Activated T-cell treated with anti-CD3 and anti-CD28 coated beads for 48 hours (primary cell): ENCODE results near the gene ENPEP.
"Not testable (repeated sequence)": the region's sequence is repeated elsewhere in the genome, so short reads cannot be mapped to it uniquely, and the experiment has no call there.

Experiments
- DNase-seq: peaks from one replicate; pipeline ENCODE4 v3.0.0-alpha.2; 2020; ENCODE audit warnings: low read depth

ENPEP gene, protein sequence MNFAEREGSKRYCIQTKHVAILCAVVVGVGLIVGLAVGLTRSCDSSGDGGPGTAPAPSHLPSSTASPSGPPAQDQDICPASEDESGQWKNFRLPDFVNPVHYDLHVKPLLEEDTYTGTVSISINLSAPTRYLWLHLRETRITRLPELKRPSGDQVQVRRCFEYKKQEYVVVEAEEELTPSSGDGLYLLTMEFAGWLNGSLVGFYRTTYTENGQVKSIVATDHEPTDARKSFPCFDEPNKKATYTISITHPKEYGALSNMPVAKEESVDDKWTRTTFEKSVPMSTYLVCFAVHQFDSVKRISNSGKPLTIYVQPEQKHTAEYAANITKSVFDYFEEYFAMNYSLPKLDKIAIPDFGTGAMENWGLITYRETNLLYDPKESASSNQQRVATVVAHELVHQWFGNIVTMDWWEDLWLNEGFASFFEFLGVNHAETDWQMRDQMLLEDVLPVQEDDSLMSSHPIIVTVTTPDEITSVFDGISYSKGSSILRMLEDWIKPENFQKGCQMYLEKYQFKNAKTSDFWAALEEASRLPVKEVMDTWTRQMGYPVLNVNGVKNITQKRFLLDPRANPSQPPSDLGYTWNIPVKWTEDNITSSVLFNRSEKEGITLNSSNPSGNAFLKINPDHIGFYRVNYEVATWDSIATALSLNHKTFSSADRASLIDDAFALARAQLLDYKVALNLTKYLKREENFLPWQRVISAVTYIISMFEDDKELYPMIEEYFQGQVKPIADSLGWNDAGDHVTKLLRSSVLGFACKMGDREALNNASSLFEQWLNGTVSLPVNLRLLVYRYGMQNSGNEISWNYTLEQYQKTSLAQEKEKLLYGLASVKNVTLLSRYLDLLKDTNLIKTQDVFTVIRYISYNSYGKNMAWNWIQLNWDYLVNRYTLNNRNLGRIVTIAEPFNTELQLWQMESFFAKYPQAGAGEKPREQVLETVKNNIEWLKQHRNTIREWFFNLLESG

GRCh38 chr4:110475881-110476818 is at the start of gene ENPEP:
ENPEP (plus strand) TSS chr4:110476155; CDS start chr4:110476415, 260 bp downstream.
- DNase-seq: no peak

DNA sequence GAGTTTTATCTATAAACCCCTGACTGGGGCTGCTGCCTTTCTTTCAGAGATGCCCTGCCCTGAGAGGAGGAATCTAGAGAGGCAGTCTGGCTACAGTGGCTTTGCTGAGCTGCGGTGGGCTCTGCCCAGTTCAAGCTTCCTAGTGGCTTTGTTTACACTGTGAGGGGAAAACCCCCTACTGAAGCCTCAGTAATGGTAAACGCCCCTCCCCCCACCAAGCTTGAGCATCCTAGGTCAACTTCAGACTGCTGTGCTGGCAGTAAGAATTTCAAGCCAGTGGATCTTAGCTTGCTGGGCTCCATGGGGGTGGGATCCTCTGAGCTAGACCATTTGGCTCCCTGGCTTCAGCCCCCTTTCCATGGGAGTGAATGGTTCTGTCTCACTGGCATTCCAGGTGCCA is 44.1 kb upstream of the ENPEP start:
- not testable (repeated sequence) for DNase-seq

DNA sequence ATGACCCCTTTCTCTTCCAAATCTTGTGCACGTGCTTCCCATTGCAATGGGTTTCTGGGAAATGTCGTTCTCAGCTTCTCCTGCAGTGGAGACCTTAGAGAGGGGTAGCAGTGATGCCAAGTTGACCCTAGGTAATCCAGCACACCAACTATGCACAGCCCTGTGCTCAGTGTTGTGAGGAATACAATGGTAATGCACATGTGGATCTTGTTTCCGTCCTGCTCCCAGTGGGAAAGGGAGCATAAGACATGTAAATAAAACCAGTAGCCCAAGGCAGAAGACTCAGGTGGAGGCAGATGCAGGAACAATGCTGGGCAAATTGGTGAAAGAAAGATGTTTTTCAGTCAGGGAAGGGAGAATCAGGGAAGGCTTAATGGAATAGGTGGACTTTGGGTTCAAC is 38.7 kb upstream of the ENPEP start:
- not testable (repeated sequence) for DNase-seq

DNA sequence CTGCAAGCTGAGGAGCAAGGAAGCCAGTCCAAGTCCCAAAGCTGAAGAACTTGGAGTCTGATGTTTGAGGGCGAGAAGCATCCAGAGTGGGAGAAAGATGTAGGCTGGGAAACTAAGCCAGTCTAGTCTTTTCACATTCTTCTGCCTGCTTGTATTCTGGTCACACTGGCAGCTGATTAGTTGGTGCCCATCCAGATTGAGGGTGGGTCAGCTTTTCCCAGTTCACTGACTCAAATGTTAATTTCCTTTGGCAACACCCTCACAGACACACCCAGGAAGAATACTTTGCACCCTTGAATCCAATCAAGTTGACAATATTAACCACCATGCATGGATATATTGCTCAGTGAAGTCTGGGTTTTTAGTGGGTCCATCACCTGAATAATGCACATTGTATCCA is 36.7 kb upstream of the ENPEP start:
- not testable (repeated sequence) for DNase-seq

DNA sequence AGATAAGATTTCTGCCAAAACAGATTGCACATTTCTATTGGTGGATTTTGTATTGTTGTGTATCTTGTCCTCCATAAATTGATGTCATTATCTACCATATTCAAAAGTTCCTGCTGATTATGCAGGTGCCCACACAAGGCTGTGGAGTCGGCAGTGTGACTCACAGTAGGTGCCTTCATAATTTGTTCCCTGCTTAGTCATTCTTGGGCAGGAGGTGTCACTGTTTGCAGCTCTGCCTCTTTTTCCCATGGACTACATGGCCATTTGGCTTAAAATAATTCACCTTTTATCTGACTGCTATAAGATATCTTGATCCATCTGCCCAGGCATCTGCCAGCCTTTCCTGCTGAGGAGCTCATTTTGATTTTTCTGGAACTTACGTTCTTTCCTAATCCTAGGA is 33.6 kb upstream of the ENPEP start:
- DNase-seq: no peak

- DNase-seq: no peak
Measured at GRCh38 chr4:110442788-110443187, 33.2 kb upstream of the ENPEP start.

GRCh38 chr4:110449947-110450346 is 26.0 kb upstream of the ENPEP start:
- DNase-seq: no peak

DNA sequence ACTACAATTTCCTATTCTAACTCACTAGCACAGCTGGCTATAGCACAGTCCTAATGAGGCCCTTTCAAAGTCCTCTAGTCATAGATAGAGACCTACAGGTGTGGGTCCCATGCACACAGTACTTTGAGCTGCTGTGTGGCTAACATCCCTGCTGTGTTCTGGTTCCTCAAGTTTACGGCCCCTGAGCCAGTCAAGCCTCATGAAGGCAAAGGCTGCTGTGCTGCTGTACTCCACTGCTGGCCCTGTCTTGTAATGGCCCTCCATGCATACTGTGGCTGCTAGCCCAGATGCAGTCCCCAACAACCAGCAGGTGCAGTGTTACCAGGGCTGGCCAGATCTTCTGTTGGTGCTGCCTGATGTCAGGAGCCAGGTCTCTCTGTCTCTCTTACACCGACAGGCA is 23.4 kb upstream of the ENPEP start:
- no peak for DNase-seq

- DNase-seq: no peak
Measured at GRCh38 chr4:110454441-110454840, 21.5 kb upstream of the ENPEP start.

- DNase-seq: no peak
Measured at GRCh38 chr4:110458494-110459266, 17.3 kb upstream of the ENPEP start.

GRCh38 chr4:110460074-110460746 is 15.7 kb upstream of the ENPEP start:
- DNase-seq: no peak

DNA sequence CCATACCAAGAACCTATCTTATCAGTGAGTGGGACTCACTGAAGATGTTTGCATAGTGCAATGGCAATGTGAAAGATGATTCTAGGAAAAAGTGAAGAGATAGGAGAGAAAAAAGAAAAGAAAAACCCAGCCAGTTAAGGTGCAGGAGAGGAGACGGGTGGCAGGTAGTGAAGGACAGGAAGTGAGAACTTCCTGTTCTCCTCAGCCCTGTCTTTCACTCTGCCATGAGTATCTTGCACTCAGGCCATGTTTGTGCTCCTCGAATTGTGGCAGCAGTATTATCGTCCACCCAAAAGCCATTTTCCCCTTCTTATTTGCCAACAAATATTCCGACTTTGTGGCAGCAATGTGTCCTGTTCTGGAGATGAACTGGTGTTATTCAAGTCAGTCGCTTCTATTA is 8.6 kb upstream of the ENPEP start:
- DNase-seq: no peak

DNA sequence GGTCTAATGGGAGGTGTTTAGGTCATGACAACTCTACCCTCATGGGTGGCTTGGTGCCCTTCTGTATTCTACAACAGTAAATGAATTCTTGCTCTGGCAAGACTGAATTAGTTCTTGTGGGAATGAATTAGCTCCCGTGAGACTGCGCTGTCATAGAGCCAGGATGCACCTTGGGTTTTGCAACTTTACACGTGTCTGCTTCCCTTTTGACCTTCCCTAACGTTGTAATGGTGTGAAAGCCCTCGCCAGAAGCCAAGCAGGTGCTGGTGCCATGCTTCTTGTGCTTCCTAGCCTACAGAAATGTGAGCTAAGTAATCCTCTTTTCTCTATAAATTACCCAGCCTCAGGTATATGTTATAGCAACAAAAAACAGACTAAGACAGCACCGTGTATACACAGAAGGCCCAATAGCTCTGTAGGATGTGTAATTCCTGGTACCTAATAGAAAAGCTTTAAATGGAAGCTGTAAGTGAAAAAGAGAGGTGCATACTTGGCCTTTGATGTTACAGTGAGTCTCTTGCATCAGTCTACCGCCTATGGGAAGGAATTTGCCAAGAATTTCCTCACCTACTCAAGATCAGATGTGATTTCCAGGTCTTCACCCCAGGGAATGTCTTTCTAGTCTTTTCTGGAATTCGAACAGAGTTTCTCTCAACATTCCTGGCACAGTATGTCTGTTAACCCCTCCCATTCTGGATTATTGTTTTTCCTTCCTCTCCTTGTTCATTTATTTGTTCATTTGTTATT is 3.2 kb upstream of the ENPEP start:
- DNase-seq: no peak

- no peak for DNase-seq
Measured at GRCh38 chr4:110474481-110474880, 1.5 kb upstream of the ENPEP start.

DNA sequence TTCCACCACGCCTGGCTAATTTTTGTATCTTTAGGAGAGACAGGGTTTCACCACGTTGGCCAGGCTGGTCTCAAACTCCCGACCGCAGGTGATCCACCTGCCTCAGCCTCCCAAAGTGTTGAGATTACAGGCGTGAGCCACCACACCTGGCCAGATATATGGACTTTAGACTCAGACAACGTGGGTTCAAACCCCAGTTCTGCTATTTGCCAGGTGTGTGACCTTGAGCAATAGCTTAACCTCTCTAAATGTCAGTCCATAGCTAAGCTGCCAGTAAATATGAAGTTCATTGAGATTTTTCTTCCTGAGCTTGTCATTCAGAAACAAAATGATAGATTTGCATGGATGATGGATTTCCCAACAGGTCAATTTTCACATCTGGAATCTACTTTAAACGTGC is 875 bp upstream of the ENPEP start:
- not testable (repeated sequence) for DNase-seq

GRCh38 chr4:110477836-110478235 is 1.9 kb downstream of the ENPEP start:
- no peak for DNase-seq

GRCh38 chr4:110480031-110480549 is 4.1 kb downstream of the ENPEP start:
- DNase-seq: no peak

- no peak for DNase-seq
Measured at GRCh38 chr4:110480746-110481271, 4.9 kb downstream of the ENPEP start.

- DNase-seq: no peak
Measured at GRCh38 chr4:110483516-110483915, 7.6 kb downstream of the ENPEP start.
